GM19395 (cell line): ENCODE results near the gene XIRP1.
A peak's percentile ranks its signal among the peaks of the same experiment; 100 is the strongest.

Source experiments
- ATAC-seq: cut with Tn5 transposase; IDR thresholded peaks from one replicate; pipeline ENCODE4 v1.9.1; 2021; ENCODE audit warnings: mild to moderate bottlenecking, moderate library complexity; ENCODE audit not compliant: unreplicated experiment

The XIRP1 gene

DNA sequence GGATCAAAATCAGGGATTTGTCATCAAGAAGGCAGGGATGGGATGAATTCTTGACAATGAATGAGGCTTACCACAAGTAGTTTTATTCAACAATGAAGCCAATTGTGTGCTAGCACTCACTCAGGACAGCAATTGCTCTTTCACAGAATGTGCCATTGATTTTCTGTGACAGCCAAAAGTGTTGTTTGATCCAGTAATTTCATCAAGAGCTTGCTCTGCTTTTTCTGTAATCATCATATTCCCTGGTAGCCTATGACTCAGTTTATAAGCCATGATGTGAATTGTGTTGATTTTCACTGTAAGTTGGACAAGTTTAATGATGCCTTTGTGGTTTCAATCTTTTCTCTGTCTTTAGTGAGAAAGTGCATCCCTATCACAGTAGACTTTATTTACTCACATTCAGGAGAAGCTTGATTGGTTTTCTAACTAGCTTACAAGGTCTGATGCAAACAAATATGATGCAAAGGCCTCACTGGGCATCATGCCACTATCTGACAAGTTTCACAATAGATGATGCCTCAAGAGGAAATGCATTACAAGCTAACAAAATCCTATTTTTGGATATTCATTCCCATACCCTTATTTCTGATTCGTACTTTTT lies 25.4 kb downstream of the XIRP1 start:
- no peak for ATAC-seq

DNA sequence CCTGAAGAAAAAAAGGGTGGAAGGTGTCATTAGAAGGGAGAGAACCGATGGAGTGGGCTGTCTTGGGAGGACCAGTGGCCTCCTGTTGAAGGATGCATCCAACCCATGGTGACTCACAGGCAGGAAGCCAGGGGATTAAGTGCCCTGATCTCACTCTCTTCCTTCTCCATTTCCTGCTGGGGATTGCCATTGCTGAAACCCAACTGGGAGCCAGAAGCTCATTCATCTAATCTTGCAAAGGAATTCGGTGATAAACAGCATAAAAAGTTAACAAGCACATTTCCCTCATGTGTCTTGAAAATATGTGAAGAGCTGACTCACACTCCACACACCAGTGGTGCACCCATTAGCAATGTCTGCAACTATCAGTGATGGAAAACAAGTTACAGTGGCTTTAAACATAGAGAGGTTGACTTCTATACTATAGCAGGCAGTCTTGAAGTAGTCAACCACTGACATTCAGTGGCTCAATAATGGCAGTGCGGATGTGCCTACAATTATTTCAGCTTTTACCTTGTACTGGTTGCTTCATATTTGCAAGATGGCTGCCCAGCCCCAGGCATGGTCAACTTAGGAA lies 26.2 kb downstream of the XIRP1 start:
- no peak for ATAC-seq

DNA sequence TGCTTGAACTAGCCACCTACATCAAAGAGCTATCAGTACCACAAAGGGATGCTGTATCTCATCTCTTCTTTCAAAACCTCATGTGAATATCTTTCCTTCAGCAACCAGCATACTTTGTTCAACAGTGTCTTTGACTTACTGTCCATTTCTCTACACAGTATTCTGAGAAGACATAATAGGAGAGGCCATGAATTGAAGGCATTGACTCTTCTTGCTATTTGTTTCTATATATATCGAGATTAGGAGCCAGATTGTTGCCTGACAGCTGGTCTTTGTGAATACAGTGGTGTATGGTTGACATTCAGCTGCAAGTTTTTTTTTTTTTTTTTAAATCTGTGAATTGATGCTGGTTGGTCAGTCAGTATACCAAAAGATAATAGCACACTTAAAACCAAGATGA lies 26.9 kb downstream of the XIRP1 start:
- ATAC-seq, result no peak

DNA sequence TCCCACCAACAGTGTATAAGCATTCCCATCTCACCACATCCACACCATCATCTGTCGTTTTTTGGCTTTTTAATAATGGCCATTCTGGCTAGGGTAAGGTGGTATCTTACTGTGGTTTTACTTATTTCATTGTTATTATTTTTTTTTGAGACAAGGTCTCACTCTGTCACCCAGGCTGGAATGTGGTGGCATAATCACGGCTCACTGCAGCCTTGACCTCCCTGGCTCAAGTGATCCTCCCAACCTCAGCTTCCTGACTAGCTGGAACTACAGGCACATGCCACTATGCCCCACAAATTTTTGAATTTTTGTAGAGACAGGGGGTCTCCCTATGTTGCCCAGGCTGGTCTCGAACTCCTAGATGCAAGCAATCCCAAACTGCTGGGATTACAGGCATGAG lies 28.0 kb downstream of the XIRP1 start:
- no peak for ATAC-seq

DNA sequence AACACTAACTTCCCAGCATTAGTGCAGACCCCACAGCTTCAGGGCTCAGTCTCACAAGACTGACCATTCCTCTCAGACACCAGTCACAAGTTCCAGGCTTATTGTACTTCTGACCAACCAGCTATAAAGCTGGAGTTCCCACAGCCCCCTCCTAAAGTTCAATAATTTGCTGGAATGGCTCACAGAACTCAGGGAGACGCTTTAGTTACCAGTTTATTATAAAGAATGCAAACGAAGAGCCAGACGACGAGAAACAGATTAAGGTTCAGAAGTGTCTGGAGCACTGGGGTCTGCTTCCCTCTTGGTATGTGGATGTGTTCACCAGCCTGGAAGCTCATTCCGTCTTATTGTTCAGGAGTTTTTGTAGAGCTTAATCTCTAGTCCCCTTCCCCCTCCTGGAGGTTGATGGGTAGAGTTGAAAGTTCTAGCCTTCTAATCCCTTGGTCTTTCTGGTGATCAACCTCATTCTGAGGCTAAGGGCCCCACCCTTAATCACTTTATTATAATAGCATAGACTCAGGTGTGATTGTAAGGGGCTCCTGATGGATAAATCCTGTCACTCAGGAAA lies 34.2 kb downstream of the XIRP1 start:
- no peak for ATAC-seq

DNA sequence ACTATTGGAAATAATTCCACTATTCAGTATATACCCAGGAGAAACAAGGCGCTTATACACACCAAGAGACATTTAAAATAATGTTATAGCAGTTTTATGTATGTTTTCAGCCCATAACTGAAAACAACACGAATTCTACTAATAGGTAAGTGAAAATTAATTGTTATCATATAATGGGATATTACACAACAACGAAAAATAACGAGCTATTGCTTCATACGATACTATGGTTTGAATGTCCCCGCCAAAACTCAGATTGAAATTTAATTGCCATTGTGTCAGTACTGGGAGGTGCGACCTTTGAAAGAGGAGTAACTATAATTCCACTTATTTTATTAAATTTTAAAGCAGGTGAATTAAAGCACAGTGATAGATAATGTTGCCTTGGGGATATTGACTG lies 35.0 kb downstream of the XIRP1 start:
- no peak for ATAC-seq

DNA sequence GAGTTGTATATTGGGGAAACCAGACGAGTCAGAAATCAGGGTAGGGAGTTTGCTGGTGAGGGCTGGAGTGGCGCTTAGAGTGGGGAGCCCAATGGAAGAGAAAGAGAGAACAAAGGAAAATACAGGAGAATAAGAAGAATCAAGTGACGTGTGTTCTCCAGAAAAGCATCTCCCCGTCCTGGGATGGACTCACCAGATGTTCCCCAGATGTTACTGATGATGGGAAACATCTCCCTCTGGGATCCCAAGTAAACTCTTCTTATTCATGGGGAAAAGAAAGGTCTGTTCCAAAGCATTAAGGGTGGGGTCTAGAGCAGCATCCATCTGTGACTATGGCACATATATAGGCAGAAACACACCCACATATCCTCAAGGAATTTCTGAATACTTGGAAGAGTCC lies 36.0 kb downstream of the XIRP1 start:
- ATAC-seq, result no peak

DNA sequence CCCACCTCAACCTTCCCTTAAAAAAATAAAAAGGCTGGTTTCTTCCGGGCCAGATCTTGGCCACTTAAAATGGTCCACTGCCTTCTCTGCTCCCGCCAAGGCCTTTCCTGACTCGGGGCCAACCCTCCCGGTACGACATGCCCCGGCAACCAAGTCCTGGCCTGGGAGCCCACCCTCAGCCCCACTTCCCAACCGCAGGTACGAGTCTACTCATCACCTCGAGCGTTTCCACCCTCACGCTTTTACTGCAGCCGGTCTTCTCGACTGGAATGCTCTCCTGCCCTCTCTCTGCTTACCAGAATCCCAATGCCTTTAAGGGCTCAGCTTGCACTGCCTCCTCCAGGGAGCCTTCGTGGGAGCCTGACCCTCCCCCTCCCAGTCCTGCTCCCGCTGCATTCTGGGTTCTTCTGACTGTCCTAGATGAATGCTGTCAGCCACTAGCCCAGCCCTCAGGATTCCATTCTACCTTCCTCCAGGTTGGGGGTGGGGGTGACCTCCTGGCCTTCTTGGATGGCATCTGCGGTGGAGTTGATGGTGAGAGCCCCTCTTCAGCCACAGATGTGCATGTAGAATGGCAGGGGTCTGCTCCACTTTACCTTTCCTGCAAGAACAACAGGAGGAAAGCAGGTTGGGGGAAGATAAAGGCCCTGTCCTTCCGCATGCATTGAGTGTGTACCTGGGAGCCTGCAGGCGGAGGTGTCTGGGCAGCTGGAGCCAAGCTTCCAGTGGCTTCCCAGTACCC lies 37.9 kb downstream of the XIRP1 start:
- no peak for ATAC-seq

DNA sequence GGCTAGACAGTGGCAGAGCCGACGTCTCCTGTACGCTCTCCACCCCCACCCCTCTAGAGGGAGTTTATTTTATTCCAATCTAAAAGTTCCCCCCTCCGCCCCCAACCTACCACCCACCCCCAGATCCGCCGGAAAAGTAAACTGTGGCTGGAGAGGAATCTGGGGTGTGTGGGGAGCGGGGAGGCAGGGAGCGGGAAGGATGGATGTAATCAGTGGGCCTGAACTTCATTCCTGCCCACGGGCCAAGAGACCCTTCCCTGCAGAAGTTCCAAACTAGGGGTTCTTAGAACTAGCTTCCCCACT lies 38.5 kb downstream of the XIRP1 start:
- no peak for ATAC-seq

DNA sequence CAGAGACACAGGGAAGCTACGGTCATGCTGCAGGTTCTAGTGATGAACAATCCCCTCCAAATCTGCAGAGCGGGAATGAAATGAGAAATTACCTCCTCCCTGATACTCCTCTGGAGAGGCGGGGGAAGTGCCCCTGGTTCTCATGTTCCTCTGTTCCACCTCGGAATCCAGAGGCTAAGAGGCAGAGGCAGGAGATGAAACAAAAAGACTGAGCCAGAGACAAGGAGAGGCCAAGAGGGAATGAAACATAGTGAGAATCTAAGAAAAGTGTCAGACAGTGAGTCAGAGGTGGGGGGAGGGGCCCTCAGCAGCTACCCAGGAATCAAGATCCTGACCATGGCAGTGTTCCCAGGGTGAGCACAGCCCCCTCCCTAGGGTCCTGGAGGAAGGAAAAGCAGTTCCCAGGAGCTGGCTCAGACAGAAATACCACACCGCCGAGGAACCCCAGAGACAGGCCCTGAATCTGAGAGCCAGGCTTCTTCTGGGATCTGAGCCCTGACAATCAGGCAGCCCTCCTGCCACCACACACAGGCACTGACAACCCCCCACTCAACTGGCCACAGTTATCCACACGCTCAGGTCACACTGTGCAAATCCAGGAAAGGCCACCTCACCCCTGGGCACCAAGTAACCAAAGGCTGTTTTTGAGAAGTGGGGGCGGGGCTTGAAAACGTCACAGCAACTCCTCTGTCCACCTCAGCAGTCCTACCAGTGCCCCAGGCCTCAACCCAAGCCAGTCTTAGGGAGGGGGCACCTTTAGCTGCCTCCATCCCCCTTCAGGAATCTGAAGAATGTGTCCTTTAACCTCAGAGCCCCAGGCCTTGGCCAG lies 41.4 kb downstream of the XIRP1 start:
- no peak for ATAC-seq

DNA sequence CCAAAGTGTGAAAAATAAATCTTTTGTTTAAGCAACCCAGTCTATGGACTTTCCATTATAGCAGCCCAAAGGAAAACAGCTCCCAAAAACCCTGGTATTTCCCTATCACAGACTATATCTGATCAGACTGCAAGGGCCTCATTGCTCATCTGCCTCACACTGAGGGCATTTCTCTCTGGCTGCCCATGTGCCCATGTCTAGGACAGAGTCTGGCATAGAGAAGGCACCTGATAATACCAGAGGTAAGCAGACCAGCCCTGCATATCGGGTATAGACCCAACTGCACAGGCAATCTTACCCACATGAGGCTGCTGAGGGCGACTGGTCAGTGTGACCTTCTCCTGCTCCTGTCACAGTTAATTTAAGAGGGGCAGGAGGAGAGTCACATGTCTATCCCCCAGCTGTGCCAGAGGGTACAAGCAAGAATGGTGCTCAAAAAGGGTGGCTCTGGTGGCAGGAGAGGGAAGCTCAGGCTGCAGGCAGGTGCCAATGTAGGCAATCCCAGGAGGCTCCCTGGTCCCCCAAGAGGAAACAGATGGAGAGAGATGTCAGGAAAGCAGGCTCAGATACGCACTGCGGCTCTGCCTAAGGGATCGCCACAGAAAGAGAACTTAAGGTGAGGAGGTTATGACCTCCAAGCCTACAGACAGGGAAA lies 42.1 kb downstream of the XIRP1 start:
- ATAC-seq, result no peak

DNA sequence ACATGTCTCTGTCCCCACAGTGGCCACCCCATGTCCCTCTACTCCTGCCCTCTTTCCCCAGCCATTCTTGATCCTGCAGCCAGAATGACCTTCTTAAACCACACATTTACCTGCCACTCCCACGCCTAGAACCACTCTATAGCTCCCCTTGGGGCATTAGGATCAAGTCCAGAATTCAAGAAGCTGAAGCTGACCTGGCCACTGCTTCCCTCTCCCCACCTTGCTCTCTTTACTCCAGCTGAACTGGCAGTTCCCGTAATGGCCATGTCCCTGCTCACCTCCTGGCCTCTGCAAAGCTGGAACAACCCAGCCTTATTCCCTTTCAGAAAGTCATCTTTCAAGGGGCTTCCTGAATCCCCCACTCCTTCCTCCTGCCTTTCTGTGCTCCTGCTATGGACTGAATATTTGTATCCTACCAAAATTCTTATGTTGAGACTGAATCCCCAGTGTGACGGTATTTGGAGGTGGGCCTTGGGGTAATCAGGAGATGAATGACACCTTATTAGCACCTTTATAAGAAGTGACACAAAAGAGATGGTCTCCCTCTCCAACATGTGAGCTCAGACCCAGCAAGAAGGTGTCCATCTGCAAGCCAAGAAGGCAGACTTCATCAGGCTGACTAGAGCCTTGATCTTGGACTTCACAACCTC lies 42.8 kb downstream of the XIRP1 start:
- ATAC-seq, result no peak

DNA sequence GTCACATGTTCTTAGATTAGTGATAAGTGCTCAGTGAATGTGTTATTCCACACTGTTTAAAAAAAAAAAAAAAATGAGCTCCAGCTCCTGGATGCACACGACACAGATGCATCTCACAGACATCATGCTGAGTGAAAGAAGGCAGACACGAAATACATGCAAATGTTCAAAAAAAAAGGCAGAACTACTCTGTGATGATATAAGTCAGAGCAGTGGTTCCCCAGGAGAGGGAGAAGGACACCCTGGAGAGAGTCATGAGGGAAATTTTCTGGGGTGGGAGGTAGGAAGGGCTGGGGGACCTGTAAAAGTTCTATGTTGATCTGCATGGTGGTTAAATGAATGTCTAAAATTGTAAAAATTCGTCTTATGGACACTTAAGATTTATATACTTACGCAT lies 43.3 kb downstream of the XIRP1 start:
- ATAC-seq, result no peak

DNA sequence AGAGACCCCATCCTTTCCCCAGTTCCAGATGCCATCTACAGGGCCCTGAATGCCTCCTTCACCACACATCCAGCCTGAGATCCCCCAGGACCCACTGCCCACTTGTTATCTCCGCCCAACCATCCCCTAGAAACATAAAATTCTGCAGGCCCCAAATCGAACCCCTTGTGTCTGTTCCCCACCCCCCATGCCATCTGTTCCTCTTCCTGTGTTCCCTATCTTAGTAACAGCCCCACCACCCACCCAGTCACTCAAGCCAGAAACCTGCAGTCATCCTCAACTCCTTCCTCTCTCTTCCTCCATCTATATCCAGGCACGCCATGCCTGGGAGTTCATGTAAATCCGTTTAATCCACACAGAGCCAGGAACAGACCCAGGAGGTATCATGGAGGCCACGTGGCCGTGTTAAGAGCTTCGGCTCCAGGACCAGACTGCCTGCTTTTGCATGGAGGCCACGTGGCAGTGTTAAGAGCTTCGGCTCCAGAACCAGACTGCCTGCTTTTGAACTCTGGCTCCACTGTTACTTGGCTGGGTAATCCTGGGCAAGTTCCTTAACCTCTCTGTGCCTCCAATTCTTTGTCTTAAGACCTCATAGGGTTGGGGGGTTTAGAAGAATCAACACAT lies 43.8 kb downstream of the XIRP1 start:
- ATAC-seq, result no peak

DNA sequence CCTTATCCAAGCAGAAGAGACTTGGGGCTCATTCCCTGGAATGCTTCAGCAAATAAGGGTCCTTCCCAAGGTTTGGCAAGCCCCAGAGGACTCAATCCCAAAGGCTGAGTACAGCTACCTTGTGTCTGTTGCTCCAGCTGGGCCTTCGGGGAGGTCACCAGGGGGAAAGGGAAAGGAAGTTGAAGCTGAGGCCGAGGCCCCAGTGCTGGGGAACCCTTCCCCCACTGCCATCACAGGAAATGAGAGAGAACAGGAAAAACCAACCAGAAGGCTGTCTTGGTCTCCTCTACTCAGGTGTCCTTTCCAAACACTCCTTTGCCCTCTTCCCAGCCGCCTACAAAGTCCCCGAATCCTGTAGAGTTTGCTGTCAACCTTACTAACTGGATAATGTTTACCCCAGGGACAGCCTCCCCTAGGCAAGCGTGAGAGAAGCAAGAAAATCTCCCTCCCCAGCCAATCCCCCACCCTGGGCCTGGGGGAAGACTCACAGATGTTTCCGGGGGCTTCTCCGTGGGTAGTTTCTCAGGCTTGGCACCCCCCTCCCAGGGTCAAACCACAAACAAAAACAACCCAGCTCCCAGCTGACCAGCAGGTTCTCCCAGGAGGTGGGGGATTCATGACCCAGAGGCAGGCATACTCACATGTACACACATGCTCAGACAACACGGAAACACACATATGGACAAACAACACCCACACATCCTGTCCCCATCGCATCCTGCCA lies 44.5 kb downstream of the XIRP1 start:
- peak; percentile 50 for ATAC-seq

DNA sequence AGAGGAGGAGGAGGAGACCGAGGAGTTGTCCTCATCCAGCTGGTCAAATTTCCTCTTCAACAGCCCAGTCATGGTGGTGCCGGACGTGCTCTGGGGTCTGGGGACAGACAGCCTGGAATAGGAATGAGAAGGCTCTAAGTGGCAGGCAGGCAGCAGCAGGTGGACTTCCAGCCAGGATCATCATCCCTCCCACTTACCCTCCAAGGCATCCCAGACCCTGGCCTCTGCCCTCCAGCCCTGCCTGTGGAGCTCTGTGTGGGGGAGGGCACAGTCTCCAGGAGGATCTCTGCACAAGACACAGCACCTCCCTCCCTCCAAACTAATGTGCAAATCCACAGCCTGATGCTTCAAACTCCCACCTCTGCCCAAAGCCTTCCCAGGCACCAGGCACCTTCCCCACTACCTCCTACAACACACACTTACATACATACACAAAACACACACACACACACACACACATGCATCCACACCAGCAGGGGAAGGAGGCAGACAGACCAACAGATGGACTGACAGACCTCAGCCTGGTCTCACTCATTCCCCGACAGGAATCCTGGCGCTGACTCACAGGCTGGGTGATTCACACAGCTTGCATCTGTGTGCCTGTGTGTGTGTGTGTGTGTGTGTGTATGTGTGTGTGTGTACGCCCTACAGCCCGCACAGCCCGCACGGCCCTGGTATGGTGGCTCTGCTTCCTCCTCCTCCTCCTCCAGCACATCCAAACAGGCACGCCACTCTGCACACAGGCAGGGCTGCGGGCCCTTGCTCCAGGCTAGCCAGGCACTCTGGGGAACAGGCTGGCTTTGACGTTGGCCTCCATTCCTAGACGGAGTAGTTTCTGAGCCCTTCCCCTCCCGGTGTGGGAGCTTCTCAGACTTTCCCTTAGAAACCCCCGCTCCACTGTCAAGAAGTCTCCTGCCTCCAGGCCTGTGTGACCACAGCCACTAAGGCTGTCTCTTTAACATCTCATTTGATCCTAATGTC lies 45.5 kb downstream of the XIRP1 start:
- ATAC-seq, result peak; percentile 13

DNA sequence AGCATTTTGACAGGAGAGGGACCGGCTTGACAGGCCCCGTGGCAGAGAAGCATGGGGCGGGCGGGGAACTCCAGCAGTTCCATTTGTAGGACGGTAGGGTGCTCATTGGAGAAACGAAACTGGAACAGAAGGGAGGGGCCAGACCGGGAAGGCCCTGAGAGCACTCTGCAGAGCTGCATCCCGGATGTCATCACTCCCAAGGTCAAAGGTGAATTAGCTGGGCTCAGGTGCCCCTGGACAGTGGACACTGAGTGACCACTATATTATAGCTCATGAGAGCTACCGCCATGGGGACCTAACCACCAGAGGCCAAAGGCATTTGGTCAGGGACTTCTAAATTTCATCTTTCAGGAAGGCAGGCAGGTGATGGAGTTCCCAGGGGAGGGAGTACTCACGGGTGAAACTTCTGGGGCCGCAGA lies 46.3 kb downstream of the XIRP1 start:
- no peak for ATAC-seq

DNA sequence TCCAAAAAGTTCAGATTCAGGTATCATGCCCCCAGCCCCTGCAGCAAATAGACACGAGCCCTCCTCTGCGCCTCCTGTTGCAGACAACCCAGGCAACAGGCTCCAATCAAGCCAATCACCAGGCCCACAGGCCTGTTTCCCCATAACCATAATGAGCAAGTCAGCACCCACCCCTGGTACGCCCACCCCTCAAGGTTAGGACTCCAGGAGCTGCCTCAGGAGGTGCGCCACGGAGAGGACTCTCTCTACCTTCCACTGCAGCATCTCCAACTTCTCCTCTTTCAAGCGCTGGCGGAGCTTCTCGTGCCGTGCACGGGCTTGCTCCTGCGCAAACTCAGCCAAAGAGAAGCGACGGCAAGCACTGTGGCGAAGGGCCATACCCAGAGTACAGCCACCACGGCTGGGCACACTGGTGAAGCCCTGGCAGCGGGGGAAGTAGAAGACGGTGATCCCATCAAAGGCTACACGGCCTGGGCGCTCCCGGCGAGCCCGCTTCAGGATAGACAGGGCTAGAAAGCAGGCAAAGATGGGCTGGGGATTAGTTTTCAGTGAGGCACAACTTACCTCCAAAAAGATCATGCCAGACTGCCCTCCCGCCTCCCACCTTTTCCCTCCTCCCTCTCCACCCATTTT lies 47.5 kb downstream of the XIRP1 start:
- no peak for ATAC-seq
